OCI-LY3 (cell line): Measurements from ENCODE around the gene FOXRED1.

Experiments
- EZH2phosphoT487 ChIP-seq: fragments of 200-600 bp; shearing (Covaris generic); IDR thresholded peaks from 2 replicates; pipeline ENCODE4 v1.6.1; 2018; ENCODE audit warnings: antibody characterized with exemption, mixed run types, low read depth
- TF ChIP-seq, protein P1 (sequence below): fragments of 200-600, 300-600 bp; sonication (generic); IDR thresholded peaks from 2 replicates; pipeline ENCODE4 v1.5.1; 2014; ENCODE audit warnings: antibody characterized with exemption, low read length, low read depth

- TF ChIP-seq, protein P1, sequence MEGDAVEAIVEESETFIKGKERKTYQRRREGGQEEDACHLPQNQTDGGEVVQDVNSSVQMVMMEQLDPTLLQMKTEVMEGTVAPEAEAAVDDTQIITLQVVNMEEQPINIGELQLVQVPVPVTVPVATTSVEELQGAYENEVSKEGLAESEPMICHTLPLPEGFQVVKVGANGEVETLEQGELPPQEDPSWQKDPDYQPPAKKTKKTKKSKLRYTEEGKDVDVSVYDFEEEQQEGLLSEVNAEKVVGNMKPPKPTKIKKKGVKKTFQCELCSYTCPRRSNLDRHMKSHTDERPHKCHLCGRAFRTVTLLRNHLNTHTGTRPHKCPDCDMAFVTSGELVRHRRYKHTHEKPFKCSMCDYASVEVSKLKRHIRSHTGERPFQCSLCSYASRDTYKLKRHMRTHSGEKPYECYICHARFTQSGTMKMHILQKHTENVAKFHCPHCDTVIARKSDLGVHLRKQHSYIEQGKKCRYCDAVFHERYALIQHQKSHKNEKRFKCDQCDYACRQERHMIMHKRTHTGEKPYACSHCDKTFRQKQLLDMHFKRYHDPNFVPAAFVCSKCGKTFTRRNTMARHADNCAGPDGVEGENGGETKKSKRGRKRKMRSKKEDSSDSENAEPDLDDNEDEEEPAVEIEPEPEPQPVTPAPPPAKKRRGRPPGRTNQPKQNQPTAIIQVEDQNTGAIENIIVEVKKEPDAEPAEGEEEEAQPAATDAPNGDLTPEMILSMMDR: no peak
- no peak for TF ChIP-seq EZH2phosphoT487
Measured at GRCh38 chr11:126319374-126319740, 50.4 kb downstream of the FOXRED1 start.
